GM23248 (cell line): Measurements from ENCODE around the gene EOLA1.

Experiments used
- EZH2 ChIP-seq: fragments of 200-600 bp; sonication (generic); IDR thresholded peaks from 2 replicates; pipeline ENCODE4 v1.6.1; 2018; ENCODE audit warnings: antibody characterized with exemption, mild to moderate bottlenecking; ENCODE audit not compliant: insufficient read depth, poor library complexity, severe bottlenecking
- EZH2phosphoT487 ChIP-seq: fragments of 200-600 bp; sonication (generic); IDR thresholded peaks from 2 replicates; pipeline ENCODE4 v1.6.1; 2018; ENCODE audit warnings: antibody characterized with exemption, moderate library complexity, mild to moderate bottlenecking, low read depth; ENCODE audit not compliant: insufficient read depth

DNA sequence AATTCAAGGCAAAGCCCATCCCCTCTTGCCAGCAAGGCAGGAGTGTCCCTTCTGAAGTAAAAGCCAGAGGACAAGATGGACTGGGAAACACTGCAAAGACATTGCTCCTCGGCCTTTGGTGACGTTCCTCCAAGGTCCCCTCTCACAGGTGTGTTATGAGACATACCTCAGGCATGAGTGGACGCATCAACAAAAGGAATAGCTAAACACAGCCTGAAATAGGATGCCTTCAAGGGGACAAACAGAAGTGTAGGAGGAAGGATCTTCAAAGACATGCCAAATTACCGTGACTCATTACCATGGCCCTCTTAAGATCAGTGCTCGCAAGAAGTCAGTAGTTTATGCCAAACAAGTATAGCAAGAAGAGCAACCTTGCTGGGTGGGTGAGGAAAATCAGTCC, 29.7 kb upstream of the EOLA1 start:
- TF ChIP-seq EZH2phosphoT487 (no peak), EZH2 (no peak)
